GM23338 (cell line): Measurements from ENCODE around the gene ZACN. TPM values are rescaled to one million over a fixed set of nuclear protein-coding genes. Genes with fewer than 3 reads are reported as not detected.

Experiments
- ATAC-seq: fragments of 200-7000 bp; cut with Tn5 transposase; 3 replicates; pipeline ENCODE4 v1.9.1; 2020
- DNase-seq: peaks from one replicate; pipeline ENCODE4 v3.0.0-alpha.2; 2015; ENCODE audit warnings: low spot score
- H2AFZ ChIP-seq: fragments of 200-600 bp; sonication (generic); 2 replicates; pipeline ENCODE4 v1.8.0; 2016; ENCODE audit warnings: antibody characterized with exemption, mild to moderate bottlenecking, moderate library complexity
- H3F3A ChIP-seq: fragments of 200-600 bp; sonication (generic); replicated peaks from 2 replicates; pipeline ENCODE4 v1.8.0; 2017; ENCODE audit warnings: antibody characterized with exemption, mixed run types, low read depth
- H3K27ac ChIP-seq: fragments of 200-600 bp; sonication (generic); 2 replicates; pipeline ENCODE4 v1.6.1; 2016; ENCODE audit warnings: low read depth
- H3K27me3 ChIP-seq: fragments of 200-600 bp; sonication (generic); 2 replicates; pipeline ENCODE4 v1.8.0; 2016; ENCODE audit warnings: mild to moderate bottlenecking, mixed run types, moderate library complexity; ENCODE audit not compliant: insufficient read depth
- H3K36me3 ChIP-seq: fragments of 200-600 bp; sonication (generic); 2 replicates; pipeline ENCODE4 v1.8.0; 2016; ENCODE audit warnings: mild to moderate bottlenecking; ENCODE audit not compliant: insufficient read depth
- H3K4me1 ChIP-seq: fragments of 200-600 bp; sonication (generic); 2 replicates; pipeline ENCODE4 v1.8.0; 2016; ENCODE audit warnings: mild to moderate bottlenecking, moderate library complexity; ENCODE audit not compliant: insufficient read depth
- H3K4me2 ChIP-seq: fragments of 200-600 bp; sonication (generic); 2 replicates; pipeline ENCODE4 v1.7.1; 2017; ENCODE audit warnings: mixed run types
- H3K4me3 ChIP-seq: fragments of 200-600 bp; sonication (generic); 2 replicates; pipeline ENCODE4 v1.6.1; 2016; ENCODE audit warnings: mixed run types
- H3K79me2 ChIP-seq: fragments of 200-600 bp; sonication (generic); replicated peaks from 2 replicates; pipeline ENCODE4 v1.8.0; 2017; ENCODE audit warnings: mild to moderate bottlenecking; ENCODE audit not compliant: insufficient read depth
- H3K9me2 ChIP-seq: fragments of 200-600 bp; sonication (generic); 2 replicates; pipeline ENCODE4 v1.8.0; 2017; ENCODE audit not compliant: insufficient read depth
- H4K20me1 ChIP-seq: fragments of 200-600 bp; sonication (generic); replicated peaks from 2 replicates; pipeline ENCODE4 v1.8.0; 2017; ENCODE audit warnings: mild to moderate bottlenecking; ENCODE audit not compliant: insufficient read depth
- H3K27ac Mint-ChIP-seq: 2 replicates; pipeline ENCODE4 v1.8.0; 2020; ENCODE audit warnings: inconsistent platforms, mild to moderate bottlenecking, moderate library complexity, mixed read lengths
- H3K27me3 Mint-ChIP-seq: 3 replicates; pipeline ENCODE4 v1.8.0; 2022; ENCODE audit warnings: low read depth, mild to moderate bottlenecking, moderate library complexity, mixed read lengths, inconsistent platforms; ENCODE audit not compliant: insufficient read depth, poor library complexity
- H3K36me3 Mint-ChIP-seq: 3 replicates; pipeline ENCODE4 v1.8.0; 2021; ENCODE audit warnings: low read depth, mild to moderate bottlenecking, inconsistent platforms, moderate library complexity, mixed read lengths
- H3K4me1 Mint-ChIP-seq: 3 replicates; pipeline ENCODE4 v1.8.0; 2020; ENCODE audit warnings: mild to moderate bottlenecking, inconsistent platforms, mixed read lengths
- H3K4me3 Mint-ChIP-seq: 3 replicates; pipeline ENCODE4 v1.8.0; 2021; ENCODE audit warnings: moderate library complexity, mild to moderate bottlenecking, inconsistent platforms, mixed read lengths
- H3K9me3 Mint-ChIP-seq: 3 replicates; pipeline ENCODE4 v1.8.0; 2020; ENCODE audit warnings: moderate library complexity, mild to moderate bottlenecking, inconsistent platforms, mixed read lengths
- CREB1 ChIP-seq: fragments of 250-450 bp; sonication (Bioruptor Pico); IDR thresholded peaks from 2 replicates; pipeline ENCODE4 v1.5.0; 2020; ENCODE audit warnings: low read depth, mild to moderate bottlenecking, moderate library complexity
- CTCF ChIP-seq, 2 experiments: fragments of 200-600 bp in 1 of 2; sonication (generic) in 1 of 2; conservative IDR thresholded peaks; 2 replicates each; pipeline versions ENCODE4 v1.5.1 to v1.6.1; 2016 to 2017; ENCODE audit warnings: antibody characterized with exemption in 2 of 2, low read depth in 2 of 2, mild to moderate bottlenecking in 2 of 2, moderate library complexity in 1 of 2
- JUNB ChIP-seq: IDR thresholded peaks from one replicate; pipeline ENCODE4 v1.6.1; 2016; ENCODE audit warnings: antibody characterized with exemption; ENCODE audit not compliant: unreplicated experiment
- NANOG ChIP-seq: IDR thresholded peaks from 2 replicates; pipeline ENCODE4 v1.6.1; 2016; ENCODE audit warnings: antibody characterized with exemption, borderline replicate concordance
- POLR2AphosphoS5 ChIP-seq: IDR thresholded peaks from 2 replicates; pipeline ENCODE4 v1.6.1; 2016; ENCODE audit warnings: antibody characterized with exemption, low read depth
- REST ChIP-seq: IDR thresholded peaks from one replicate; pipeline ENCODE4 v1.6.1; 2018; ENCODE audit warnings: antibody characterized with exemption; ENCODE audit not compliant: unreplicated experiment
- STAT1 ChIP-seq: IDR thresholded peaks from one replicate; pipeline ENCODE4 v1.6.1; 2016; ENCODE audit warnings: antibody characterized with exemption; ENCODE audit not compliant: unreplicated experiment
- ZNF114 ChIP-seq: fragments of 250-450 bp; sonication (Bioruptor Pico); IDR thresholded peaks from 2 replicates; pipeline ENCODE4 v1.5.0; 2020; ENCODE audit warnings: mild to moderate bottlenecking, moderate library complexity
- ZNF331 ChIP-seq: fragments of 250-450 bp; sonication (Bioruptor Pico); IDR thresholded peaks from 2 replicates; pipeline ENCODE4 v1.5.0; 2020; ENCODE audit warnings: low read depth, mild to moderate bottlenecking, moderate library complexity
- polyA plus RNA-seq: library from polyadenylated mRNA; unstranded; fragments of >200 nt; fragmentation: Nextera tagmentation; extraction: Ambion mirVana; gene quantifications from 2 replicates; pipeline ENCODE4 v1.2.1, GENCODE V29; 2016
- total RNA-seq: library from RNA; depleted of rRNA; stranded (reverse); fragments of >200 nt; shearing (Covaris generic); gene quantifications from 2 replicates; pipeline ENCODE4 v1.2.3, GENCODE V29; 2014
- TF ChIP-seq, protein P1 (sequence below): IDR thresholded peaks from 2 replicates; pipeline ENCODE4 v1.6.1; 2016; ENCODE audit warnings: antibody characterized with exemption

ZACN gene
- total and polyA plus RNA-seq, 2 experiments from 2014 or later = 0.47 TPM; not detected in 1

GRCh38 chr17:76104140-76104895, 25.3 kb downstream of the ZACN start:
- peak; percentile 27 for DNase-seq
- Histone ChIP-seq H3K36me3 (peaks cover 11% of the 10 kb centered on the region), H3K4me3 (peak overlapping the region; percentile 92; the same call in 1 of the 2 replicates), H3K4me1 (peaks cover 26% of the 10 kb centered on the region; the same call in 1 of the 2 replicates), H3K79me2 (peaks cover 20% of the 10 kb centered on the region), H4K20me1 (no peaks in the 10 kb centered on the region; the same call in 1 of the 2 replicates), H3K27ac (peak overlapping the region; percentile 94), H2AFZ (peak overlapping the region; percentile 39), H3K4me2 (peak overlapping the region; percentile 96), H3K27me3 (no peaks in the 10 kb centered on the region), H3K9me2 (no peaks in the 10 kb centered on the region), H3F3A (peaks cover 12% of the 10 kb centered on the region; the same call in 1 of the 2 replicates)
- peaks cover 30% of the 10 kb centered on the region for H3K36me3 Mint-ChIP-seq
- H3K4me1 Mint-ChIP-seq = peaks cover 27% of the 10 kb centered on the region
- H3K27ac Mint-ChIP-seq = peak overlapping the region; percentile 98
- peak; percentile 20 for ATAC-seq
- peaks cover 3% of the 10 kb centered on the region; the same call in 2 of the 3 replicates for H3K9me3 Mint-ChIP-seq
- peak overlapping the region; percentile 86 for H3K4me3 Mint-ChIP-seq
- H3K27me3 Mint-ChIP-seq = peaks cover 10% of the 10 kb centered on the region
- TF ChIP-seq CTCF (conservative IDR thresholded peaks at IDR 0.05; ENCODE audit: low read depth in 2 of 2) (peak in 1 of 2 experiments; percentile 17; a peak in 1 of 4 replicates), POLR2AphosphoS5 (no peak)
- TF ChIP-seq, protein P1, sequence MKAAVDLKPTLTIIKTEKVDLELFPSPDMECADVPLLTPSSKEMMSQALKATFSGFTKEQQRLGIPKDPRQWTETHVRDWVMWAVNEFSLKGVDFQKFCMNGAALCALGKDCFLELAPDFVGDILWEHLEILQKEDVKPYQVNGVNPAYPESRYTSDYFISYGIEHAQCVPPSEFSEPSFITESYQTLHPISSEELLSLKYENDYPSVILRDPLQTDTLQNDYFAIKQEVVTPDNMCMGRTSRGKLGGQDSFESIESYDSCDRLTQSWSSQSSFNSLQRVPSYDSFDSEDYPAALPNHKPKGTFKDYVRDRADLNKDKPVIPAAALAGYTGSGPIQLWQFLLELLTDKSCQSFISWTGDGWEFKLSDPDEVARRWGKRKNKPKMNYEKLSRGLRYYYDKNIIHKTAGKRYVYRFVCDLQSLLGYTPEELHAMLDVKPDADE = no peak

- Mint-ChIP-seq H3K9me3 (peaks cover 3% of the 10 kb centered on the region; the same call in 2 of the 3 replicates), H3K36me3 (peaks cover 25% of the 10 kb centered on the region), H3K4me3 (0 out of 3 replicates have a peak overlapping the region, but pooled peaks have one; percentile 86), H3K27me3 (peaks cover 10% of the 10 kb centered on the region), H3K4me1 (peaks cover 27% of the 10 kb centered on the region), H3K27ac (peak overlapping the region; percentile 67; the same call in 1 of the 2 replicates)
- no peak overlapping the region for H2AFZ ChIP-seq
- no peaks in the 10 kb centered on the region; the same call in 1 of the 2 replicates for H4K20me1 ChIP-seq
- no peak for DNase-seq
- H3K9me2 ChIP-seq = no peaks in the 10 kb centered on the region
- H3K4me1 ChIP-seq = peaks cover 26% of the 10 kb centered on the region; the same call in 1 of the 2 replicates
- peaks cover 9% of the 10 kb centered on the region for H3K36me3 ChIP-seq
- peak overlapping the region; percentile 94; the same call in 1 of the 2 replicates for H3K27ac ChIP-seq
- H3K4me2 ChIP-seq = no peak overlapping the region
- peaks cover 12% of the 10 kb centered on the region; the same call in 1 of the 2 replicates for H3F3A ChIP-seq
- H3K4me3 ChIP-seq = no peak overlapping the region
- ATAC-seq = no peak
- peaks cover 20% of the 10 kb centered on the region for H3K79me2 ChIP-seq
- H3K27me3 ChIP-seq = no peaks in the 10 kb centered on the region
- no peak for TF ChIP-seq ZNF331
- TF ChIP-seq JUNB = no peak
- TF ChIP-seq POLR2AphosphoS5 = no peak
- no peak for TF ChIP-seq REST
- no peak for TF ChIP-seq CTCF (conservative IDR thresholded peaks at IDR 0.05; ENCODE audit: low read depth in 2 of 2)
- TF ChIP-seq CREB1 (CRISPR knock-in tag) = no peak
- no peak for TF ChIP-seq ZNF114 (CRISPR knock-in tag)
- no peak for TF ChIP-seq STAT1
- TF ChIP-seq, protein P1 = no peak
- no peak for TF ChIP-seq NANOG
Measured at GRCh38 chr17:76104896-76105231, 25.9 kb downstream of the ZACN start.
